GM12878 (cell line): ENCODE data around the gene FDPS.

ENCODE experiments used
- ATF7 ChIP-seq: fragments of 450-650 bp; IDR thresholded peaks from 2 replicates; pipeline ENCODE4 v1.6.1; 2016; ENCODE audit warnings: low read depth, mild to moderate bottlenecking
- CHD1 ChIP-seq: IDR thresholded peaks from 2 replicates; pipeline ENCODE4 v1.6.1; 2012; ENCODE audit warnings: low read depth, low read length, improper control_type of control experiment
- CTCF ChIP-seq, 3 experiments: IDR thresholded peaks in 2 of 3; conservative IDR thresholded peaks in 1 of 3; 2 replicates each; pipeline ENCODE4 v1.5.1; 2011; ENCODE audit warnings: low read depth in 3 of 3, low read length in 3 of 3, mild to moderate bottlenecking in 3 of 3, control low read depth in 2 of 3, moderate library complexity in 2 of 3, inconsistent platforms in 1 of 3, mixed read lengths in 1 of 3; ENCODE audit not compliant: control insufficient read depth in 2 of 3, insufficient read depth in 1 of 3; ENCODE audit errors: extremely low read depth in 1 of 3
- EZH2 ChIP-seq: IDR thresholded peaks from 2 replicates; pipeline ENCODE4 v1.6.1; 2012; ENCODE audit warnings: low read depth, mild to moderate bottlenecking, control low read depth, inconsistent platforms, low read length, borderline replicate concordance; ENCODE audit not compliant: control insufficient read depth
- FOS ChIP-seq: IDR thresholded peaks from 3 replicates; pipeline ENCODE4 v1.6.1; 2011; ENCODE audit warnings: borderline replicate concordance; ENCODE audit not compliant: insufficient read length; ENCODE audit errors: extremely low read depth
- NFIC ChIP-seq: IDR thresholded peaks from 2 replicates; pipeline ENCODE4 v1.6.1; 2012; ENCODE audit warnings: low read depth, mild to moderate bottlenecking, inconsistent platforms, low read length, moderate library complexity
- ZNF274 ChIP-seq: IDR thresholded peaks from one replicate; pipeline ENCODE4 v1.8.0; 2011; ENCODE audit not compliant: insufficient read length, insufficient read depth

- TF ChIP-seq EZH2 (no peak), CTCF (IDR thresholded peaks at IDR 0.05 in 2 of 3, conservative IDR thresholded peaks at IDR 0.05 in 1 of 3; ENCODE audit: control insufficient read depth in 2 of 3, extremely low read depth in 1 of 3, insufficient read depth in 1 of 3, low read depth in 3 of 3, low read length in 3 of 3) (no peak), NFIC (no peak), ZNF274 (no peak), FOS (no peak), ATF7 (no peak), CHD1 (no peak)
Measured at GRCh38 chr1:155305881-155306391, 2.7 kb upstream of the FDPS start.
